Stimulated activated naive CD4-positive, alpha-beta T cell treated with Interleukin-2 at 50 U/mL for 16 hours (primary cell): ENCODE data around the gene KCNK4.
"Not testable (repeated sequence)": the region's sequence is repeated elsewhere in the genome, so short reads cannot be mapped to it uniquely, and the experiment has no call there.

Experiments used
- DNase-seq: peaks from one replicate; lab custom pipeline; 2025; lab: John Stamatoyannopoulos, UW

KCNK4 gene

GRCh38 chr11:64307795-64308194, 16.7 kb downstream of the KCNK4 start:
- not testable (repeated sequence) for DNase-seq

GRCh38 chr11:64312947-64313346, 21.8 kb downstream of the KCNK4 start:
- DNase-seq, result no peak

- no peak for DNase-seq
Observed at GRCh38 chr11:64313491-64314145, 22.5 kb downstream of the KCNK4 start.

- no peak for DNase-seq
Observed at GRCh38 chr11:64314146-64314804, 23.2 kb downstream of the KCNK4 start.

- no peak for DNase-seq
Observed at GRCh38 chr11:64314805-64315561, 23.9 kb downstream of the KCNK4 start.

GRCh38 chr11:64315667-64316526, 24.8 kb downstream of the KCNK4 start:
- DNase-seq, result not testable (repeated sequence)

GRCh38 chr11:64316672-64317324, 25.7 kb downstream of the KCNK4 start:
- DNase-seq, result peak; percentile 24

- peak; percentile 99 for DNase-seq
Observed at GRCh38 chr11:64317325-64317960, 26.3 kb downstream of the KCNK4 start, which contains the start of gene TRMT112. Gene TRMT112, minus strand, starts transcription at chr11:64317559. Its CDS starts 33 bp downstream, at chr11:64317526.

GRCh38 chr11:64317961-64318765, 27.1 kb downstream of the KCNK4 start, which contains the start of gene PRDX5:
Gene PRDX5, plus strand, starts transcription at chr11:64318121. Its CDS starts 95 bp downstream, at chr11:64318216.
- DNase-seq, result peak; percentile 94

GRCh38 chr11:64318766-64319761, 28.0 kb downstream of the KCNK4 start:
- no peak for DNase-seq

- no peak for DNase-seq
Observed at GRCh38 chr11:64320556-64320955, 29.5 kb downstream of the KCNK4 start.

- DNase-seq, result no peak
Observed at GRCh38 chr11:64321026-64321425, 29.9 kb downstream of the KCNK4 start.

- DNase-seq, result no peak
Observed at GRCh38 chr11:64321533-64321932, 30.4 kb downstream of the KCNK4 start.

GRCh38 chr11:64322925-64323260, 31.8 kb downstream of the KCNK4 start:
- DNase-seq, result no peak

GRCh38 chr11:64323373-64323772, 32.3 kb downstream of the KCNK4 start:
- no peak for DNase-seq

- DNase-seq, result not testable (repeated sequence)
Observed at GRCh38 chr11:64323984-64324383, 32.9 kb downstream of the KCNK4 start.

- no peak for DNase-seq
Observed at GRCh38 chr11:64324692-64325469, 33.8 kb downstream of the KCNK4 start.

GRCh38 chr11:64327375-64327774, 36.3 kb downstream of the KCNK4 start:
- DNase-seq, result no peak
